Astrocyte (in vitro differentiated cells and primary cell): ENCODE results near the gene RNU6-1. TPM values are rescaled to one million over a fixed set of nuclear protein-coding genes. Genes with fewer than 3 reads are reported as not detected.
A peak's percentile ranks its signal among the peaks of the same experiment; 100 is the strongest.

ENCODE experiments used
- DNase-seq: peaks from one replicate; pipeline ENCODE4 v3.0.0-alpha.2; 2010; ENCODE audit warnings: low read depth
- FAIRE-seq: peaks from 2 replicates; lab custom pipeline; 2011; peaks lifted over from hg19 to GRCh38; lab: Jason Lieb, UNC
- H2AFZ ChIP-seq: 2 replicates; pipeline ENCODE4 v1.6.0; 2012; ENCODE audit warnings: low read depth, low read length, inconsistent platforms
- H3K27ac ChIP-seq: 2 replicates; pipeline ENCODE4 v1.5.1; 2011; ENCODE audit warnings: low read depth, low read length, inconsistent platforms
- H3K27me3 ChIP-seq: 2 replicates; pipeline ENCODE4 v1.6.0; 2011; ENCODE audit warnings: low read length, inconsistent platforms; ENCODE audit not compliant: insufficient read depth
- H3K36me3 ChIP-seq: 2 replicates; pipeline ENCODE4 v1.5.1; 2011; ENCODE audit warnings: low read length, inconsistent platforms; ENCODE audit not compliant: insufficient read depth
- H3K4me1 ChIP-seq: 2 replicates; pipeline ENCODE4 v1.5.1; 2011; ENCODE audit warnings: low read length, inconsistent platforms; ENCODE audit not compliant: insufficient read depth
- H3K4me2 ChIP-seq: 2 replicates; pipeline ENCODE4 v1.6.0; 2012; ENCODE audit warnings: low read length, inconsistent platforms
- H3K4me3 ChIP-seq: 2 replicates; pipeline ENCODE4 v1.5.1; 2011; ENCODE audit warnings: low read depth, mild to moderate bottlenecking, low read length, inconsistent platforms; ENCODE audit not compliant: insufficient read depth
- H3K79me2 ChIP-seq: 2 replicates; pipeline ENCODE4 v1.6.0; 2012; ENCODE audit warnings: mild to moderate bottlenecking, low read length, inconsistent platforms; ENCODE audit not compliant: insufficient read depth
- H3K9ac ChIP-seq: 2 replicates; pipeline ENCODE4 v1.6.0; 2012; ENCODE audit warnings: mild to moderate bottlenecking, low read length, inconsistent platforms
- H3K9me3 ChIP-seq: 2 replicates; pipeline ENCODE4 v1.5.1; 2012; ENCODE audit warnings: low read depth, mild to moderate bottlenecking, low read length, inconsistent platforms; ENCODE audit not compliant: insufficient read depth
- H4K20me1 ChIP-seq: 2 replicates; pipeline ENCODE4 v1.6.0; 2012; ENCODE audit warnings: low read length, inconsistent platforms; ENCODE audit not compliant: insufficient read depth
- H3K27ac Mint-ChIP-seq: one replicate; pipeline ENCODE4 v1.8.0; 2021; ENCODE audit warnings: mild to moderate bottlenecking, mixed read lengths; ENCODE audit not compliant: unreplicated experiment
- H3K27me3 Mint-ChIP-seq: one replicate; pipeline ENCODE4 v1.8.0; 2021; ENCODE audit warnings: low read depth, mixed read lengths; ENCODE audit not compliant: unreplicated experiment
- H3K36me3 Mint-ChIP-seq: one replicate; pipeline ENCODE4 v1.8.0; 2021; ENCODE audit warnings: low read depth, mixed read lengths; ENCODE audit not compliant: unreplicated experiment
- H3K4me1 Mint-ChIP-seq: one replicate; pipeline ENCODE4 v1.8.0; 2021; ENCODE audit warnings: low read depth, mixed read lengths; ENCODE audit not compliant: unreplicated experiment
- H3K4me3 Mint-ChIP-seq: one replicate; pipeline ENCODE4 v1.8.0; 2021; ENCODE audit warnings: mild to moderate bottlenecking, moderate library complexity, mixed read lengths; ENCODE audit not compliant: unreplicated experiment
- H3K9me3 Mint-ChIP-seq: one replicate; pipeline ENCODE4 v1.8.0; 2021; ENCODE audit warnings: mild to moderate bottlenecking, mixed read lengths; ENCODE audit not compliant: unreplicated experiment
- CTCF ChIP-seq: IDR thresholded peaks from 2 replicates; pipeline ENCODE4 v1.5.1; 2011; ENCODE audit warnings: low read depth, mild to moderate bottlenecking, inconsistent platforms, low read length, moderate library complexity; ENCODE audit not compliant: insufficient read depth
- EZH2 ChIP-seq: IDR thresholded peaks from 2 replicates; pipeline ENCODE4 v1.6.1; 2012; ENCODE audit warnings: mild to moderate bottlenecking, low read length, inconsistent platforms; ENCODE audit not compliant: insufficient read depth
- total RNA-seq: library from RNA; stranded (reverse); gene quantifications from 2 replicates; pipeline ENCODE4 v1.2.1, GENCODE V29; 2021

The RNU6-1 gene
- total RNA-seq, 1 donor from 2014 or later = not detected

GRCh38 chr15:67840749-67841512, 1.1 kb upstream of the RNU6-1 start:
- Histone ChIP-seq H3K9ac (peak overlapping the region; percentile 91), H3K79me2 (no peaks in the 10 kb centered on the region), H3K27me3 (peaks cover 22% of the 10 kb centered on the region), H4K20me1 (no peaks in the 10 kb centered on the region), H2AFZ (peak overlapping the region; percentile 99), H3K4me3 (peak overlapping the region; percentile 93), H3K9me3 (no peaks in the 10 kb centered on the region), H3K27ac (peak overlapping the region; percentile 88), H3K4me2 (peak overlapping the region; percentile 92), H3K36me3 (no peaks in the 10 kb centered on the region), H3K4me1 (peaks cover 24% of the 10 kb centered on the region)
- Mint-ChIP-seq H3K9me3 (no peaks in the 10 kb centered on the region), H3K36me3 (no peaks in the 10 kb centered on the region), H3K4me3 (peak overlapping the region; percentile 89), H3K27me3 (peaks cover 21% of the 10 kb centered on the region), H3K27ac (peak overlapping the region; percentile 98), H3K4me1 (peaks cover 27% of the 10 kb centered on the region)
- TF ChIP-seq CTCF = no peak
- DNase-seq (peak; percentile 42), FAIRE-seq (no peak)

DNA sequence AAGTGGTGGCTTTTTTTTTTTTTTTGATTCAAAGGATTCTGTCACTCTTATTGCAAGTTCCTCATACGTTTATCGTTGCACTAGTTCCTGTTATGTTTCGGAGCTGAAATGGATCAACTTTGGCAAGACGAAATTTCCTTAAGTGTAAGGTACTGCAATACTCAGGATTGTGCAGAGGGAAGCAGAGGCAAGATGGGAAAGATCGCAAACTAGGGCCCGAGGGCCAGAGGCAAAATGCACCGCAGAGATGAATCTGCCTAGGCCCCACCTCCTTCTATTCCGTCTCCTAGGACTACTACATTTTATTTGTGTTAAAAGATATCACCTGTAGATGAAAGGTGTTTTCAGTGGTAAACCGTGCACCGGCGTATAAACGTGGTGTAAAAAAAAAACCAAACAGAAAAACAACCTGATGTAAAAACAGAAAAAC, 331 bp downstream of the RNU6-1 start:
- no peaks in the 10 kb centered on the region for H3K79me2 ChIP-seq
- peak; percentile 28 for DNase-seq
- H3K9ac ChIP-seq = peak overlapping the region; percentile 91
- H3K4me3 ChIP-seq = peak overlapping the region; percentile 93
- TF ChIP-seq EZH2 = no peak
- no peak for TF ChIP-seq CTCF
- peak overlapping the region; percentile 89 for H3K4me3 Mint-ChIP-seq
- peaks cover 28% of the 10 kb centered on the region for H3K27me3 Mint-ChIP-seq
- peaks cover 25% of the 10 kb centered on the region for H3K4me1 Mint-ChIP-seq
- no peaks in the 10 kb centered on the region for H3K9me3 ChIP-seq
- H2AFZ ChIP-seq = no peak overlapping the region
- no peak overlapping the region for H3K27ac ChIP-seq
- FAIRE-seq = no peak
- H3K27ac Mint-ChIP-seq = peak overlapping the region; percentile 98
- no peaks in the 10 kb centered on the region for H3K36me3 Mint-ChIP-seq
- H3K27me3 ChIP-seq = peaks cover 36% of the 10 kb centered on the region
- no peaks in the 10 kb centered on the region for H4K20me1 ChIP-seq
- H3K9me3 Mint-ChIP-seq = no peaks in the 10 kb centered on the region
- peaks cover 32% of the 10 kb centered on the region for H3K4me1 ChIP-seq
- H3K36me3 ChIP-seq = no peaks in the 10 kb centered on the region
- peak overlapping the region; percentile 92 for H3K4me2 ChIP-seq

GRCh38 chr15:67838789-67839332, 984 bp downstream of the RNU6-1 start:
- FAIRE-seq = no peak
- no peak for TF ChIP-seq EZH2
- no peak for TF ChIP-seq CTCF
- Histone ChIP-seq H3K9ac (peak overlapping the region; percentile 34), H3K4me2 (peak overlapping the region; percentile 92), H3K27me3 (peaks cover 42% of the 10 kb centered on the region), H3K27ac (no peak overlapping the region), H3K9me3 (no peaks in the 10 kb centered on the region), H4K20me1 (no peaks in the 10 kb centered on the region), H2AFZ (peak overlapping the region; percentile 67), H3K36me3 (no peaks in the 10 kb centered on the region), H3K4me1 (peaks cover 28% of the 10 kb centered on the region), H3K79me2 (no peaks in the 10 kb centered on the region), H3K4me3 (peak overlapping the region; percentile 26)
- peaks cover 32% of the 10 kb centered on the region for H3K27me3 Mint-ChIP-seq
- no peaks in the 10 kb centered on the region for H3K9me3 Mint-ChIP-seq
- no peak for DNase-seq
- peak overlapping the region; percentile 47 for H3K27ac Mint-ChIP-seq
- no peaks in the 10 kb centered on the region for H3K36me3 Mint-ChIP-seq
- H3K4me1 Mint-ChIP-seq = peaks cover 19% of the 10 kb centered on the region
- no peak overlapping the region for H3K4me3 Mint-ChIP-seq
